IPS-18a (cell line): ENCODE data around the gene CNKSR3.

Experiments used
- H3K27ac ChIP-seq: one replicate; pipeline ENCODE4 v1.5.1; 2013; ENCODE audit warnings: low read length
- H3K27me3 ChIP-seq: one replicate; pipeline ENCODE4 v1.6.1; 2013; ENCODE audit warnings: mild to moderate bottlenecking, low read length; ENCODE audit not compliant: control insufficient read depth, insufficient read depth
- H3K36me3 ChIP-seq: one replicate; pipeline ENCODE4 v1.6.1; 2013; ENCODE audit warnings: low read depth, low read length; ENCODE audit not compliant: control insufficient read depth
- H3K4me1 ChIP-seq: one replicate; pipeline ENCODE4 v1.6.1; 2013; ENCODE audit warnings: low read depth, low read length; ENCODE audit not compliant: control insufficient read depth
- H3K4me3 ChIP-seq: one replicate; pipeline ENCODE4 v1.5.1; 2013; ENCODE audit warnings: low read length
- H3K9ac ChIP-seq: one replicate; pipeline ENCODE4 v1.6.1; 2013; ENCODE audit warnings: mild to moderate bottlenecking, low read length, moderate library complexity
- H3K9me3 ChIP-seq: one replicate; pipeline ENCODE4 v1.6.1; 2013; ENCODE audit warnings: low read depth, low read length; ENCODE audit not compliant: control insufficient read depth

The CNKSR3 gene

GRCh38 chr6:154403788-154404187, 106.7 kb downstream of the CNKSR3 start:
- Histone ChIP-seq H3K4me3 (no peak overlapping the region), H3K27me3 (no peaks in the 10 kb centered on the region), H3K9ac (no peak overlapping the region), H3K9me3 (no peaks in the 10 kb centered on the region), H3K27ac (no peak overlapping the region), H3K36me3 (peaks cover 6% of the 10 kb centered on the region), H3K4me1 (no peaks in the 10 kb centered on the region)

GRCh38 chr6:154402081-154402780, 108.3 kb downstream of the CNKSR3 start:
- no peak overlapping the region for H3K4me3 ChIP-seq
- H3K4me1 ChIP-seq = no peaks in the 10 kb centered on the region
- H3K9me3 ChIP-seq = no peaks in the 10 kb centered on the region
- no peaks in the 10 kb centered on the region for H3K27me3 ChIP-seq
- H3K9ac ChIP-seq = no peak overlapping the region
- peaks cover 6% of the 10 kb centered on the region for H3K36me3 ChIP-seq
- no peak overlapping the region for H3K27ac ChIP-seq

- Histone ChIP-seq H3K27me3 (no peaks in the 10 kb centered on the region), H3K9me3 (no peaks in the 10 kb centered on the region), H3K36me3 (peaks cover 6% of the 10 kb centered on the region), H3K4me1 (no peaks in the 10 kb centered on the region), H3K27ac (no peak overlapping the region), H3K9ac (no peak overlapping the region), H3K4me3 (no peak overlapping the region)
Measured at GRCh38 chr6:154399097-154399496, 111.4 kb downstream of the CNKSR3 start.

- no peaks in the 10 kb centered on the region for H3K4me1 ChIP-seq
- no peak overlapping the region for H3K27ac ChIP-seq
- H3K27me3 ChIP-seq = no peaks in the 10 kb centered on the region
- H3K9ac ChIP-seq = no peak overlapping the region
- H3K4me3 ChIP-seq = no peak overlapping the region
- peaks cover 6% of the 10 kb centered on the region for H3K36me3 ChIP-seq
- H3K9me3 ChIP-seq = no peaks in the 10 kb centered on the region
Measured at GRCh38 chr6:154397491-154398195, 112.8 kb downstream of the CNKSR3 start.

GRCh38 chr6:154395878-154396277, 114.6 kb downstream of the CNKSR3 start:
- no peaks in the 10 kb centered on the region for H3K9me3 ChIP-seq

GRCh38 chr6:154395316-154395715, 115.2 kb downstream of the CNKSR3 start:
- Histone ChIP-seq H3K9ac (no peak overlapping the region), H3K4me1 (no peaks in the 10 kb centered on the region), H3K27me3 (no peaks in the 10 kb centered on the region), H3K9me3 (no peaks in the 10 kb centered on the region), H3K36me3 (no peaks in the 10 kb centered on the region), H3K27ac (no peak overlapping the region), H3K4me3 (no peak overlapping the region)

More at GRCh38 chr6:154395878-154396277, 114.6 kb downstream of the CNKSR3 start:
- Histone ChIP-seq H3K27me3 (no peaks in the 10 kb centered on the region), H3K4me1 (no peaks in the 10 kb centered on the region), H3K36me3 (no peaks in the 10 kb centered on the region), H3K4me3 (no peak overlapping the region), H3K27ac (no peak overlapping the region), H3K9ac (no peak overlapping the region)

GRCh38 chr6:154394571-154394970, 115.9 kb downstream of the CNKSR3 start:
- H3K27ac ChIP-seq = no peak overlapping the region
- H3K4me3 ChIP-seq = no peak overlapping the region
- H3K27me3 ChIP-seq = no peaks in the 10 kb centered on the region

GRCh38 chr6:154390034-154390433, 120.5 kb downstream of the CNKSR3 start:
- no peaks in the 10 kb centered on the region for H3K36me3 ChIP-seq
- no peak overlapping the region for H3K9ac ChIP-seq
- H3K4me1 ChIP-seq = no peaks in the 10 kb centered on the region
- no peaks in the 10 kb centered on the region for H3K27me3 ChIP-seq
- no peaks in the 10 kb centered on the region for H3K9me3 ChIP-seq
- H3K27ac ChIP-seq = no peak overlapping the region
- no peak overlapping the region for H3K4me3 ChIP-seq

More at GRCh38 chr6:154394571-154394970, 115.9 kb downstream of the CNKSR3 start:
- Histone ChIP-seq H3K36me3 (no peaks in the 10 kb centered on the region), H3K9me3 (no peaks in the 10 kb centered on the region), H3K4me1 (no peaks in the 10 kb centered on the region), H3K9ac (no peak overlapping the region)

GRCh38 chr6:154388803-154389202, 121.7 kb downstream of the CNKSR3 start:
- Histone ChIP-seq H3K4me1 (no peaks in the 10 kb centered on the region), H3K4me3 (no peak overlapping the region), H3K27me3 (no peaks in the 10 kb centered on the region), H3K27ac (no peak overlapping the region), H3K36me3 (no peaks in the 10 kb centered on the region), H3K9ac (no peak overlapping the region), H3K9me3 (no peaks in the 10 kb centered on the region)

- Histone ChIP-seq H3K4me3 (no peak overlapping the region), H3K27ac (no peak overlapping the region), H3K36me3 (no peaks in the 10 kb centered on the region), H3K4me1 (no peaks in the 10 kb centered on the region), H3K9ac (no peak overlapping the region), H3K27me3 (no peaks in the 10 kb centered on the region), H3K9me3 (no peaks in the 10 kb centered on the region)
Measured at GRCh38 chr6:154386848-154387717, 123.4 kb downstream of the CNKSR3 start.

- no peak overlapping the region for H3K9ac ChIP-seq
- H3K4me3 ChIP-seq = no peak overlapping the region
- H3K36me3 ChIP-seq = no peaks in the 10 kb centered on the region
- H3K27me3 ChIP-seq = no peaks in the 10 kb centered on the region
- no peak overlapping the region for H3K27ac ChIP-seq
- no peaks in the 10 kb centered on the region for H3K4me1 ChIP-seq
- H3K9me3 ChIP-seq = no peaks in the 10 kb centered on the region
Measured at GRCh38 chr6:154384191-154384590, 126.3 kb downstream of the CNKSR3 start.
